HG03097 (cell line): Measurements from ENCODE around the gene SF3B5.
"Not testable (repeated sequence)": the region's sequence is repeated elsewhere in the genome, so short reads cannot be mapped to it uniquely, and the experiment has no call there.

Experiments used
- ATAC-seq: cut with Tn5 transposase; IDR thresholded peaks from one replicate; pipeline ENCODE4 v1.9.1; 2021; ENCODE audit not compliant: unreplicated experiment, low FRiP score

Gene SF3B5

DNA sequence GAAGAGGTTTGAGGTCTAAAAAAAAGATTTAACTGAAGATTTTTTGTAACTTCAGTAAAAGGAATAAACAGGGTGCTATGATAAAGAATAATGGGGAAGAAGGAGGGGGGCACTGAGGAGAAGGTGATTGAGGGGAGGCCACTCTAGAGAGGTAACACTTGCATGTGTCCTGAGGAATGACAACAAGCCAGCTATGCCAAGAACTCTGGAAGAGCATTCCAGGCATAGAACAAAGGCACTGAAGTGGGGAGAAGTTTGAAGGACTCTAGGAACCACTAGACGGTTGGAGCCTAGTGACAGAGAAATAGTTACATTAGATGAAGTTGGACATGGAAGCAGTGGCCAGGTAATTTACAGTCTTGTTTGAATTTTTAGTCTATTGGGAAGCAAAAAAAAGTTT, 10.8 kb upstream of the SF3B5 start:
- no peak for ATAC-seq

- ATAC-seq: peak; percentile 68
These were observed 9.6 kb upstream of the SF3B5 start for GRCh38 chr6:144104898-144105487.

DNA sequence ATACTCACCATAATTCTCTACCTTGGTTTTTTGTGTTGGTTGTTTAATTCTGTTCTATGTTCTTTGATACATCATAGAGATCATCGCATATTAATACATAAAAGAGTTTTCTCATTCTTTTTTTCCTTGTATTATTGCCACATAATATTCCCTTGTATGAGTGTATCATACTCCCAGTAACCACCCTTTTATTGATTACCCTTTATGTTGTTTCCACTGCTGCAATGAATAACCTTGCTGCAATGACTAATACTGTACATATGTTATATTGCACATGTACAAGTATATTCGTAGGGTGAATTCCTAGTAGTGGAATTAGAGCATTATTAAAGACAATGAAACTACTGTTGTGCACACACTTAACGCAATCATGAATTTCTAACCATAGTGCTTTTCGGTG, 9.1 kb upstream of the SF3B5 start:
- no peak for ATAC-seq

DNA sequence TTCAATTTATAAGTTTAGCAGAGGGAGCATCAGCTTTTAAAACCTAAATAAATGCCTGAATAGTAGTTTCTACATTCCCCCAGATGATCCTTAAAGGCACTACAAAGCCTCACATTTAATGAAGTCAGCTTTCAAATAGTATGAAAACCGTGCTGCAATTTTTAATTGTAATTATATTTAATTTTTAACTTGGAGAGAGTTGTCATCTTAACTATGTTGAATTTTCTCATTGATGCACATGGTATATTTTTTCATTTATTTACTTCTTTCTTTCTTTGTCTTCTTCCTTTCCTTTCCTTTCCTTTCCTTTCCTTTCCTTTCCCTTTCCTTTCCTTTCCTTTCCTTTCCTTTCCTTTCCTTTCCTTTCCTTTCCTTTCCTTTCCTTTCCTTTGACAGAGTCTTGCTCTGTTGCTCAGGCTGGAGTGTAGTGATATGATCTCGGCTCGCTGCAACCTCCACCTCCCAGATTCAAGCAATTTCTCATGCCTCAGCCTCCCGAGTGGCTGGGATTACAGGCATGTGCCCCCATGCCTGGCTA, 7.7 kb upstream of the SF3B5 start:
- no peak for ATAC-seq

- ATAC-seq: no peak
These were observed 3.6 kb upstream of the SF3B5 start for GRCh38 chr6:144098993-144099392.

DNA sequence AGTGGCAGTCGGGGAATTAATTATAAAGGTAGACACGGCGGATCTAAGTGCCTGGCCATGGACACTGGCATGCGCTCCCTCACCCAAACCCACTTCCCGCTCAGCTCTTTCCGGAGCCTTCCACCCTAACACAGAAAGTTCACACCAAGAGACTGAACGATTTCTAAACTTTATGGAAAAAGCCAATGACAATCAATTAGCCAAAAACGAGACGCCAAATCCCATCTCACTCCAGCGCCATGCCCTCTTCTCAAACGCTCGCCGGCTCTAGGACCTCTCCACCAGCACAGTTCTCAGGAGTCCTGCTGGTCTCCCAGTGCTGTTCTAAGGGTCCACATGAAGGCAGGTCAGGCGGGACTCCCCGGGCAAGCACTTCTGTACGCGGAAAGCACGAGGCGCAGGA, 641 bp downstream of the SF3B5 start:
- no peak for ATAC-seq

GRCh38 chr6:144093658-144094057, 1.7 kb downstream of the SF3B5 start:
- ATAC-seq: no peak

DNA sequence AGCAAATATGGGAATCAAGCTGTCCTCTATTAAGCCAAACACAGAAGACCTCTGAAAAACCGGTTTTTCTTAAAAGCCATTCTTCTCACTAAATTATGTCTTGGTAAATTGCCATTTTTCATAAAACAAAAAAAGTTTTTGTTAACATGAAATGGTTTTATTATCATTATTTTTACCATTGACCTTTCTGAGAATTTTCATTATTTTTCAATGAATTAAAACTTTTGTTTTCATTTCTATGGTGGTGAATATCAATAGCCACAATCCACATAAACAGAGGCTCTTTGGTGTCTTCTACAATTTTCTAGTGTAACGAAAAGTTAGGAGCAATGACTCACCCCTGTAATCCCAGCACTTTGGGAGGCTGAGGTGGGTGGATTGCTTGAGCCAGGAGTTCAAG, 2.1 kb downstream of the SF3B5 start:
- no peak for ATAC-seq

DNA sequence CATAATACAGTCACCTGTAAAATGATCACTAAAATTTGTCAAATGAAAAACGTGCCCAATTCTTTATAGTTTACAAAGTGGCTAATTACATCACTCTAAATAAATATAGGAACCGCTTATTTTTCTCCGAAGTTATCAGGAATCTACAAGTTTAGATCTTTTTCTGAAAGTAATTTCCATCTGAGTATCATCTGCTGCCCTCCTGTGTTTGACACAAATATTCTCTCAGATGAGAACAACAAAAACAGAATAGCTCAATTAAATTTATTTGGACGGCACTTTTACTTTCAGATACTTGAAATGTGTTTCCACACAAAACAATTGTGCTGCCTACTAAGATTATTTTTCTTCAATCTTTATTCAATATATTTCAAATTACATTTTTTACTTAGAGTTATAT, 5.0 kb downstream of the SF3B5 start:
- ATAC-seq: no peak

- ATAC-seq: no peak
These were observed 7.5 kb downstream of the SF3B5 start for GRCh38 chr6:144087789-144088426.

GRCh38 chr6:144086959-144087358, 8.4 kb downstream of the SF3B5 start:
- ATAC-seq: no peak

DNA sequence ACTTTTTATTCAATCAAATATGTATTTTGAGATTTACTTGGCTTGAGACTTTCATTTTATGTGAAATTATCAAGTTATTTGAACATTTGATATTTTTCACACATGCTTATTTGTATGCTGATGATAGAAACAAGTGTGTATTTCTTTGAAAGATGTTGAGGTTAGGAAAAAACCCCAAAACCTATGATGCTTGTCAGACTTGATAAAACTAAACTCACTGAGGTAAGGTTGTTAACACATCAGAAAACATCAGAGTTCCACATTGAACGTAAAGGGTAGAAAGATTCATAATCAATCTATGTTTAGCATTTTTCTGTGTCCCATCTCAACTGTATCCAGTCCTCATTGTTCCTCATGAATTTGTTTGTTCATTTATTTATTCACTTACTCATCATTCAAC, 12.2 kb downstream of the SF3B5 start:
- ATAC-seq: no peak

DNA sequence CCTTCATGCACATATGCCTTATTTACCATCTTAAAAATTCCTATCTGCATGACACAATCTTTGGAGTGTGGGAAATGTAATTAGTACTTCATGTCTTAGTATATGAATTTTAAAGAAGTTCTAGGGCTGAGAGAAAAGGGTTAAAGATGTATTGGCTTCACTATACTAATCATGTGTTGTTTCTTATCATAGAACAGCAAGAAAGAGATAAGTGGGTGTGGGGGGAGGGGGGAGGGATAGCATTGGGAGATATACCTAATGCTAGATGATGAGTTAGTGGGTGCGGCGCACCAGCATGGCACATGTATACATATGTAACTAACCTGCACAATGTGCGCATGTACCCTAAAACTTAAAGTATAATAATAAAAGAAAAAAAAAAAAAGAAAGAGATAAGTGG, 13.0 kb downstream of the SF3B5 start:
- not testable (repeated sequence) for ATAC-seq

GRCh38 chr6:144077871-144078270, 17.5 kb downstream of the SF3B5 start:
- ATAC-seq: no peak

- no peak for ATAC-seq
These were observed 19.5 kb downstream of the SF3B5 start for GRCh38 chr6:144075875-144076274.

GRCh38 chr6:144075187-144075586, 20.2 kb downstream of the SF3B5 start:
- no peak for ATAC-seq

DNA sequence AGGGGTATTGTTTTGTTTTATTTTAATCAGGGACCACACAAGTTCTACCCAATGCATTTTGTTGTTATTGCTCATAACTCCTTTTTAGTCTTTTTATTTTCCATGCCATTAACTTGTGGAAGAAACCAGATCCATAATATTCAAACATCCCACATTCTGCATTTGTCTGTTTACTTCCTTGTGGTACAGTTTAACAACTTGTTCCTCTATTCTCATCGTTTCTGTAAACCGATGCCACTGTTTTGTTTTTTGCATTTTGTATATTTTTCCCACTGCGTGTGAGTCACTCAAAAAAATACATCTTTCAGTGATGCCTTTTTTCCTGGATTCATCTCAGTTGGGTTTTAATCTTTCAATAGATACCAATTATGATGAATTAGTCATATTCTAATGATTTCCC, 22.3 kb downstream of the SF3B5 start:
- no peak for ATAC-seq

GRCh38 chr6:144069506-144069905, 25.9 kb downstream of the SF3B5 start:
- no peak for ATAC-seq

DNA sequence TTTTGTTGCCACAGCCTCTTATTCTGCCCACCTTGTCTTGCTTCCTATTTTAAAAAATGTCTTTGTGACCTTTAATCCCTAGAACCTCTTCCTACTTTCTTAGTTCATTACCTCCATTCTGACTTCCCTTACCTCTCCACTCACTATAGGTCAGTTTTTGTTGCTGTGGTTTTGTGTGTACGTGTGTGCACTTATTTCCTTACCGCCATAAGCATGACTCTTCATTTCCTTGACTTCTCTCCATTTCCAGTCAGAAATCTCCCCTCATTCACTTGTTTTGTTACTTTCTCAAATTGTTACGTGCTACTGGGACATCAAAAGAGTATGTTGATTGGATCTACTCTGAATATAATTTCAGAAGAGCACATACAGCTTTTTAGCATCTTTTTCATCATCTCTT, 26.6 kb downstream of the SF3B5 start:
- ATAC-seq: no peak

GRCh38 chr6:144066741-144067484, 28.5 kb downstream of the SF3B5 start:
- ATAC-seq: peak; percentile 36

DNA sequence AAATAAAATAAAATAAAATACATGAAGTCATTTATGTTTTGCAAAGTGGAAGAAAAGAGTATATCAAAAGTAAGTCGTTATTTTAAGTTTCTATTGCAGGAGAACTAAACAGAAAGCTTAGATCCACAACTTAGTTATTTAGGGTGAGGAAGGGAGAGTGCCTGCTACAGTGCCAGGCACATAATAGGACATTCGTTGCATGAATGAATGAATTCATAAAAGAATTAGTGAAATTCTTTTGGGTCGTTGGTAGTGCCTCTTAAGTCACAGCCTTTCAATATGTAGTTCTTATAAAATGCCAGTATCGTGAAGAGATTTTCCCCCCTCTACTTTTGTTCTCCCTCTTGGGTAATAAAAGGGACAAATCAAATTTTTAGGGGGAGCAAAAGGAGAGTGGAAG, 29.1 kb downstream of the SF3B5 start:
- ATAC-seq: no peak

DNA sequence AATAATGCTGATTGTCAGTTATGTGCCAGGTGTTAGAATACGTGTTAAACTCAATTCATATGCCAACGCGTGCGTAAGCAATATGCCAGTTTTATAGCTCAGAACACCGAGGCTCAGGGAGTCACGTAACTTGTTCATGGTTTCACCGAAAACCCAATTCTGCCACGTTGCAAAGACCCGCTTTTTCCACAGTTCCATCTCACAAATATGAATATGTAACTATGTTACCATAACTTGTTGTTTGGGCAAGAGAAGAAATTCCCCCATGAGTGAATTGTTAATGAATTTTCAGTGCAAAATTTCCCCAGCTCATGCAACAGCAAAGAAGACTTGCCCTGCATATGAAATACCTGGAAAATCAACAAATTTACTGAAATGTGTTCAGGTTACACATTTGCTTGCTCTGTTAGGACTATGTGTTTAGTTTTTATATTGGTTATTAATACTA, 30.1 kb downstream of the SF3B5 start:
- no peak for ATAC-seq
